Measurements from ENCODE around the gene EVI5. TPM values are rescaled to one million over a fixed set of nuclear protein-coding genes. Genes with fewer than 3 reads are reported as not detected.
A peak's percentile ranks its signal among the peaks of the same experiment; 100 is the strongest.

EVI5 gene
- total and polyA plus RNA-seq, 11 donors: 3.5 to 34.6 (median 23.5) TPM

DNA sequence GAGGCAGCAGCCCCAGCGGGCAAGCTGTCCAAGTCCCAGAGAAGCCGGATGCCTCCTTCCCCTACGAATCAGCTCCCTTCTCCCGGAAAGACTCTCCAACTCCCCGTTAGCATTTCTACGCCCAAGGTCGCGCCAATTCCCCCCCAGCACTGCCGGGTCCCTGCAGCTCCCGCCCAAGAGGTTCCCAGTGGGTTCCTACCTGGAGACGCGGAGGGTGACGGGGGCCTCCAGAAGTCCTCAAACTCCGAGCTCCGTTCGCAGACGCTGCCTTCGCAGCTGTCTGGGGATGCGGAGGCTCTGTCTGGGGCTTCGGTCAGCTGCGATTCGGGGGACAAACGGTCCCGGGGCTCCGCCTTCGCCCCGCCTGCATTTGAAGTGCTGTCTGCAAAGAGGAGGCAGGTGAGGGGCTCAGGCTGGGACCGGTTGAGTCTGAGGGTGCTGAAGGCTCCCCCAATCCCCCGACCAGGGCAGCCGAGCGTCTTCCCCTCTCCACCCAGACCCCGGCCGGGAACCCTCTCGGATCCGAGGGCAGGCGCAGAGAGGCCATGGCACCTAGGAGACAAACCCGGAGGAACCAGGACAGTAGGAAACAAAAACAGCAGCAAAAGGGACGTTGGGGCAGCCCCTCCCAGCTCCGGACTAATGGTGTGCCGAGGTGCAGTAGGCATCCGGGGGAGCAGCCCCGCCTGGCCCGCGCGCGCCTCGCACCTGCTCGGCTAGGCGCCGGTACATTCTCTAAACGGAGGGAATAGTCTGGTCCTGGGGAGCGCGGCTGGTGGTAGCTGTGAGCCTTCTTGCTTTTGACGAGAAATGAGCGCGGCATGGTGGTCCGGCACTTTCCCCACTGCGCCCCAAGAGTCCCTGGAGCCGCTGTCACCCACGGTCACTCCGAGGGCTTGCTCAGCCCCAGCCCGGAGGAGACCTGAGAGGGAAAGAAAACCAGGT lies 302.0 kb downstream of the EVI5 start:
- peak in 1 of 4 donors; percentile 18 for ATAC-seq
- Histone ChIP-seq H3K4me3 (peak overlapping the region; percentile 17 to 81 (median 53)), H3K27ac (peak overlapping the region in 1 of 12 donors; percentile 32), H3K36me3 (no peaks in the 10 kb centered on the region), H3K4me1 (peaks cover 15 to 69% (median 54%) of the 10 kb centered on the region in 12 donors), H3K9me3 (no peaks in the 10 kb centered on the region), H3K27me3 (peaks cover 52 to 92% (median 74%) of the 10 kb centered on the region in 9 donors)
- no peak for TF ChIP-seq POLR2A (IDR thresholded peaks at IDR 0.05)
- TF ChIP-seq, protein P1, sequence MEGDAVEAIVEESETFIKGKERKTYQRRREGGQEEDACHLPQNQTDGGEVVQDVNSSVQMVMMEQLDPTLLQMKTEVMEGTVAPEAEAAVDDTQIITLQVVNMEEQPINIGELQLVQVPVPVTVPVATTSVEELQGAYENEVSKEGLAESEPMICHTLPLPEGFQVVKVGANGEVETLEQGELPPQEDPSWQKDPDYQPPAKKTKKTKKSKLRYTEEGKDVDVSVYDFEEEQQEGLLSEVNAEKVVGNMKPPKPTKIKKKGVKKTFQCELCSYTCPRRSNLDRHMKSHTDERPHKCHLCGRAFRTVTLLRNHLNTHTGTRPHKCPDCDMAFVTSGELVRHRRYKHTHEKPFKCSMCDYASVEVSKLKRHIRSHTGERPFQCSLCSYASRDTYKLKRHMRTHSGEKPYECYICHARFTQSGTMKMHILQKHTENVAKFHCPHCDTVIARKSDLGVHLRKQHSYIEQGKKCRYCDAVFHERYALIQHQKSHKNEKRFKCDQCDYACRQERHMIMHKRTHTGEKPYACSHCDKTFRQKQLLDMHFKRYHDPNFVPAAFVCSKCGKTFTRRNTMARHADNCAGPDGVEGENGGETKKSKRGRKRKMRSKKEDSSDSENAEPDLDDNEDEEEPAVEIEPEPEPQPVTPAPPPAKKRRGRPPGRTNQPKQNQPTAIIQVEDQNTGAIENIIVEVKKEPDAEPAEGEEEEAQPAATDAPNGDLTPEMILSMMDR (IDR thresholded peaks at IDR 0.05): no peak
- intact Hi-C loops (cut with DNase I): loop anchor here in 1 of 10 donors (10.0 kb wide), 1 partner anchor 342 kb away; no protein-coding TSS in a partner anchor
- DNase-seq: peak in 2 of 5 donors; percentile 28 to 68
- 2 to 3% (median 2%) methylated on average over 35 to 62 of the region's 62 CpGs for WGBS, 4 donors

DNA sequence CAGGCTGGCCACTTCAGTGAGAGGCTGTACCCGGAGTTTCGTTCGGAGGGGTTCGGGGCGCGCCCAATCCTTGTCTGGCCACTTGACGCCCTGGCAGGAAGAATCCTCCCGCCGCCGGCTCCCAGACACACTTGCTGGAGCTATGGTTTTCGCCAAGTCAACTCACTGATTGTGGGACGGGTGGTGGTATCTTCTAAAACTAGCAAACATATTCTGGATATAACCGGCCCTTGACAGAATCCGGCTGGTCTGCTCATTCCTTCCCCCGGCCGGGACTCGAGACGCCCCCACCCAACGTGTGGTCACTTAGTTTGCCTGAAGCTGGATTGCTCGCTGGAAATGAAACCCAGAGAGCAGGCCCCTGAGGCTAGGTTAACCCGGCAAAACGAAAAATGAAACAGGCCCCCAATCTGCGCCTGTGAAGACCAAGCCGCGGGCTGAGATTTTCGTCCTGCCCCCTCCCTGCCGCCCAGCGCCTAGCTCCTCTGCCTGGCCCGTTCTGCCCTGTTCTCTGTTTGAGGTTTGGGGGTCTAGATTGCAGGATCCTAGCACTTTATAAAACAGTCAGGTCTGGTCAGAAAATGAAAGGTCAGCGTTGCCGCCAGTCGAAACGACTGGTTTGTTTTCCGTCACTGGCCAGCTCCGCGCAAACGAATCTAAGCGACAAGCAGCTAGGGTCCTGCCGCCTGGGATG lies 302.8 kb downstream of the EVI5 start:
- no peaks in the 10 kb centered on the region for H3K36me3 ChIP-seq
- WGBS, 4 donors: 4 to 9% (median 5%) methylated on average over 33 to 39 of the region's 39 CpGs
- no peak overlapping the region for H3K27ac ChIP-seq
- DNase-seq (peak in 2 of 5 donors; percentile 28 to 65), ATAC-seq (peak in 1 of 4 donors; percentile 18)
- TF ChIP-seq, protein P1 (IDR thresholded peaks at IDR 0.05): no peak
- no peak for TF ChIP-seq POLR2A (IDR thresholded peaks at IDR 0.05)
- H3K9me3 ChIP-seq: no peaks in the 10 kb centered on the region
- H3K27me3 ChIP-seq: peaks cover 52 to 84% (median 74%) of the 10 kb centered on the region in 9 donors
- H3K4me1 ChIP-seq: peaks cover 15 to 69% (median 54%) of the 10 kb centered on the region in 12 donors
- peak overlapping the region; percentile 17 to 81 (median 53) for H3K4me3 ChIP-seq
- intact Hi-C loops (cut with DNase I): loop anchor here in 1 of 10 donors (10.0 kb wide), 1 partner anchor 343 kb away; no protein-coding TSS in a partner anchor

DNA sequence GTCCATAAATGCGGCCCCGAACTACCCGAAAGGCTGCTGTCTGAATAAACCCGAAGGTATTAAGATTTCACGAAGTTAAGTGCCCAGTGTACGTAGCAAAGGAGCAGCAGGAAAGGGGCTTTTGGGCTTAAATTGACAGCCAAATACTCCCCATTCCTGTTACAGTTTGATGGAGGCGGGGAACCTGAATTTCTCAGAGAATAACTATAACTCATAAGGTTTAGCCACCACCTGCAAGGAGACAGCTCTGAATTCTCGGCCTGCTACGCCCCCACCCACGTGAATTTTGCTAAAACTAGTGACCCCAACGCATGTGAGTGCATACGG lies 303.3 kb downstream of the EVI5 start:
- Histone ChIP-seq H3K9me3 (no peaks in the 10 kb centered on the region), H3K27ac (no peak overlapping the region), H3K36me3 (no peaks in the 10 kb centered on the region), H3K27me3 (peaks cover 52 to 84% (median 71%) of the 10 kb centered on the region in 9 donors), H3K4me1 (peaks cover 15 to 65% (median 54%) of the 10 kb centered on the region in 12 donors), H3K4me3 (peak overlapping the region in 10 of 12 donors; percentile 1 to 81 (median 56))
- DNase-seq: no peak
- no peak for TF ChIP-seq POLR2A (IDR thresholded peaks at IDR 0.05)
- TF ChIP-seq, protein P1 (IDR thresholded peaks at IDR 0.05): no peak
- WGBS, 4 donors: 17 to 26% (median 18%) methylated on average over 10 to 12 of the region's 12 CpGs
- intact Hi-C loops (cut with DNase I): loop anchor here in 1 of 10 donors (10.0 kb wide), 1 partner anchor 343 kb away; no protein-coding TSS in a partner anchor
- no peak for ATAC-seq
